Mammary epithelial cell (primary cell): ENCODE data around the gene PTPRM.

Experiments
- CTCF ChIP-seq, 2 donors: IDR thresholded peaks in 1 of 2; conservative IDR thresholded peaks in 1 of 2; 2 replicates each; pipeline ENCODE4 v1.5.1; 2011 to 2012; ENCODE audit warnings: inconsistent platforms in 2 of 2, low read length in 2 of 2, mild to moderate bottlenecking in 2 of 2, control low read depth in 1 of 2, low read depth in 1 of 2; ENCODE audit not compliant: insufficient read depth in 1 of 2; ENCODE audit errors: extremely low read depth in 1 of 2
- EZH2 ChIP-seq: IDR thresholded peaks from 2 replicates; pipeline ENCODE4 v1.6.1; 2012; ENCODE audit warnings: low read length, inconsistent platforms, borderline replicate concordance

- no peak for TF ChIP-seq EZH2
- no peak for TF ChIP-seq CTCF (conservative IDR thresholded peaks at IDR 0.05 in 1 of 2, IDR thresholded peaks at IDR 0.05 in 1 of 2; ENCODE audit: extremely low read depth in 1 of 2, insufficient read depth in 1 of 2, low read depth in 1 of 2, low read length in 2 of 2)
Measured at GRCh38 chr18:7924616-7925015, 357.5 kb downstream of the PTPRM start.
